Upper lobe of left lung (tissue), 6 donors: ENCODE results near the gene MAPK8IP1. TPM values are rescaled to one million over a fixed set of nuclear protein-coding genes. Genes with fewer than 3 reads are reported as not detected.
A peak's percentile ranks its signal among the peaks of the same experiment; 100 is the strongest.

Experiments
- ATAC-seq, 2 donors: fragments of 200-7000 bp; cut with Tn5 transposase; one replicate each; pipeline ENCODE4 v1.9.1; 2022; ENCODE audit warnings: mild to moderate bottlenecking in 2 of 2, moderate library complexity in 2 of 2; ENCODE audit not compliant: low FRiP score in 2 of 2
- DNase-seq, 2 donors: peaks; one replicate each; pipeline ENCODE4 v3.0.0-alpha.2; 2019 to 2020
- H3K27ac ChIP-seq, 4 donors: fragments of 200-600 bp; sonication (generic); one replicate each; pipeline ENCODE4 v1.5.1; 2016 to 2019
- H3K27me3 ChIP-seq, 4 donors: fragments of 200-600 bp; sonication (generic); one replicate each; pipeline ENCODE4 v1.5.1; 2017 to 2019
- H3K36me3 ChIP-seq, 4 donors: fragments of 200-600 bp; sonication (generic); one replicate each; pipeline ENCODE4 v1.5.1; 2016 to 2019
- H3K4me1 ChIP-seq, 4 donors: fragments of 200-600 bp; sonication (generic); one replicate each; pipeline ENCODE4 v1.5.1; 2018 to 2019
- H3K4me3 ChIP-seq, 4 donors: fragments of 200-600 bp; sonication (generic); one replicate each; pipeline ENCODE4 v1.5.1; 2017 to 2019; ENCODE audit warnings: mild to moderate bottlenecking in 2 of 4, moderate library complexity in 1 of 4
- H3K9me3 ChIP-seq, 4 donors: fragments of 200-600 bp; sonication (generic); one replicate each; pipeline ENCODE4 v1.5.1; 2018 to 2019
- CTCF ChIP-seq, 6 experiments: fragments of 450-650 bp in 4 of 6; fragments of 200-600 bp in 2 of 6; sonication (generic) in 2 of 6; IDR thresholded peaks; one replicate each; pipeline ENCODE4 v1.5.1; 2016 to 2019; ENCODE audit warnings: antibody characterized with exemption in 6 of 6
- EP300 ChIP-seq, 4 donors: sonication (generic); formaldehyde crosslinking; IDR thresholded peaks; one replicate each; pipeline ENCODE4 v1.5.1; 2017; ENCODE audit warnings: antibody characterized with exemption in 4 of 4, control low read depth in 2 of 4
- POLR2A ChIP-seq, 4 donors: fragments of 450-650 bp; IDR thresholded peaks; one replicate each; pipeline ENCODE4 v1.5.1; 2016 to 2017; ENCODE audit warnings: antibody characterized with exemption in 4 of 4, mild to moderate bottlenecking in 2 of 4
- POLR2AphosphoS5 ChIP-seq, 2 donors: sonication (generic); formaldehyde crosslinking; IDR thresholded peaks; one replicate each; pipeline ENCODE4 v1.5.1; 2017; ENCODE audit warnings: antibody characterized with exemption in 2 of 2
- WGBS, 2 donors: methylation state at CpG; one replicate each; pipeline ENCODE4 v1.1.5; 2017 to 2018; 5-methylcytosine and 5-hydroxymethylcytosine counted together
- total RNA-seq, 6 donors: library from RNA; depleted of rRNA in 4 of 6; stranded (reverse); fragments of >200 nt in 4 of 6; gene quantifications; one replicate each; pipeline versions ENCODE4 v1.1.0 to v1.2.1, GENCODE V29; 2016 to 2021
- donor health status: DM: no; HTN: no; CAD: no; lungs with moderate emphysema.
- donor health status: DM: no; HTN: yes; CAD: no; lungs with severe emphysema.

Gene MAPK8IP1
- total RNA-seq, 6 donors from 2014 or later: 2.1 to 16.0 (median 8.7) TPM

- no peak for TF ChIP-seq POLR2A (IDR thresholded peaks at IDR 0.05)
- TF ChIP-seq EP300 (IDR thresholded peaks at IDR 0.05): no peak
- no peak for TF ChIP-seq CTCF (IDR thresholded peaks at IDR 0.05)
- TF ChIP-seq POLR2AphosphoS5 (IDR thresholded peaks at IDR 0.05): no peak
- no peaks in the 10 kb centered on the region for H3K27me3 ChIP-seq
- H3K27ac ChIP-seq: peak overlapping the region in 1 of 4 donors; percentile 42
- no peaks in the 10 kb centered on the region for H3K9me3 ChIP-seq
- 65 to 68% methylated on average over 14 of the region's 14 CpGs for WGBS, 2 donors
- H3K4me3 ChIP-seq: no peak overlapping the region
- ATAC-seq (peak; percentile 13 to 14), DNase-seq (peak; percentile 43 to 69)
- peaks cover 0 to 15% (median 8%) of the 10 kb centered on the region in 4 donors for H3K4me1 ChIP-seq
- H3K36me3 ChIP-seq: peaks cover 27 to 46% (median 32%) of the 10 kb centered on the region in 4 donors
These were observed 44.8 kb downstream of the MAPK8IP1 start for GRCh38 chr11:45930031-45930794.

- H3K36me3 ChIP-seq: peaks cover 29 to 54% (median 39%) of the 10 kb centered on the region in 4 donors
- DNase-seq: no peak
- H3K4me3 ChIP-seq: no peak overlapping the region
- peaks cover 0 to 15% (median 8%) of the 10 kb centered on the region in 4 donors for H3K4me1 ChIP-seq
- no peaks in the 10 kb centered on the region for H3K27me3 ChIP-seq
- ATAC-seq: no peak
- no peak for TF ChIP-seq POLR2AphosphoS5 (IDR thresholded peaks at IDR 0.05)
- H3K27ac ChIP-seq: no peak overlapping the region
- WGBS, 2 donors: 69 to 89% methylated on average over 2 to 8 of the region's 8 CpGs
- no peaks in the 10 kb centered on the region for H3K9me3 ChIP-seq
These were observed 45.6 kb downstream of the MAPK8IP1 start for GRCh38 chr11:45930951-45931570.

GRCh38 chr11:45931739-45932138, 46.3 kb downstream of the MAPK8IP1 start:
- DNase-seq: no peak
- Histone ChIP-seq H3K4me1 (peaks cover 0 to 15% (median 8%) of the 10 kb centered on the region in 4 donors), H3K4me3 (no peak overlapping the region), H3K36me3 (peaks cover 29 to 61% (median 42%) of the 10 kb centered on the region in 4 donors), H3K27ac (no peak overlapping the region), H3K27me3 (no peaks in the 10 kb centered on the region), H3K9me3 (no peaks in the 10 kb centered on the region)
- ATAC-seq: no peak
- TF ChIP-seq POLR2A (IDR thresholded peaks at IDR 0.05) (no peak), POLR2AphosphoS5 (IDR thresholded peaks at IDR 0.05) (no peak), EP300 (IDR thresholded peaks at IDR 0.05) (no peak), CTCF (IDR thresholded peaks at IDR 0.05) (no peak)
- WGBS, 2 donors: 88% methylated on average over 6 to 10 of the region's 10 CpGs

- no peaks in the 10 kb centered on the region for H3K9me3 ChIP-seq
- H3K27me3 ChIP-seq: no peaks in the 10 kb centered on the region
- H3K4me1 ChIP-seq: peaks cover 0 to 15% (median 8%) of the 10 kb centered on the region in 4 donors
- peaks cover 31 to 66% (median 44%) of the 10 kb centered on the region in 4 donors for H3K36me3 ChIP-seq
- no peak overlapping the region for H3K27ac ChIP-seq
- DNase-seq (no peak), ATAC-seq (no peak)
- no peak overlapping the region for H3K4me3 ChIP-seq
- 88 to 89% methylated on average over 8 of the region's 8 CpGs for WGBS, 2 donors
- TF ChIP-seq POLR2AphosphoS5 (IDR thresholded peaks at IDR 0.05): no peak
- TF ChIP-seq CTCF (IDR thresholded peaks at IDR 0.05): no peak
- no peak for TF ChIP-seq POLR2A (IDR thresholded peaks at IDR 0.05)
- no peak for TF ChIP-seq EP300 (IDR thresholded peaks at IDR 0.05)
These were observed 46.8 kb downstream of the MAPK8IP1 start for GRCh38 chr11:45932217-45932616.

- no peaks in the 10 kb centered on the region for H3K9me3 ChIP-seq
- no peak overlapping the region for H3K4me3 ChIP-seq
- TF ChIP-seq POLR2A (IDR thresholded peaks at IDR 0.05) (no peak), CTCF (IDR thresholded peaks at IDR 0.05) (no peak), EP300 (IDR thresholded peaks at IDR 0.05) (no peak), POLR2AphosphoS5 (IDR thresholded peaks at IDR 0.05) (no peak)
- no peak for ATAC-seq
- H3K36me3 ChIP-seq: peaks cover 39 to 77% (median 54%) of the 10 kb centered on the region in 4 donors
- 71 to 72% methylated on average over 15 of the region's 15 CpGs for WGBS, 2 donors
- H3K27me3 ChIP-seq: no peaks in the 10 kb centered on the region
- peaks cover 0 to 15% (median 8%) of the 10 kb centered on the region in 4 donors for H3K4me1 ChIP-seq
- DNase-seq: no peak
- no peak overlapping the region for H3K27ac ChIP-seq
These were observed 47.8 kb downstream of the MAPK8IP1 start for GRCh38 chr11:45933131-45933831.
